GM12878 (cell line): ENCODE measurements around the gene C16orf90. TPM values are rescaled to one million over a fixed set of nuclear protein-coding genes. Genes with fewer than 3 reads are reported as not detected.

Source experiments
- ATAC-seq: fragments of 200-7000 bp; cut with Tn5 transposase; 3 replicates; pipeline ENCODE4 v1.9.1; 2020; ENCODE audit warnings: mild to moderate bottlenecking, moderate library complexity
- BruUV-seq: library from RNA; stranded (reverse); fragments of 400-500 nt; replicated peaks from 2 replicates; lab custom pipeline; 2021; lab: Mats Ljungman, UMichigan
- CTCF ChIA-PET: fragments of 300-600 bp; sonication (Branson Sonifier 250); formaldehyde crosslinking; extraction: SDS; loops from one replicate; lab custom pipeline; 2021; ENCODE audit warnings: inconsistent platforms; lab: Yijun Ruan, JAX
- POLR2A ChIA-PET: fragments of 350-600 bp; formaldehyde crosslinking; extraction: SDS; loops from one replicate; lab custom pipeline; 2021; ENCODE audit warnings: inconsistent platforms; lab: Charles Lee
- RAD21 ChIA-PET: fragments of 300-600 bp; sonication (Branson Sonifier 250); formaldehyde crosslinking; loops from one replicate; lab custom pipeline; 2023; ENCODE audit warnings: antibody characterized with exemption; ENCODE audit not compliant: unreplicated experiment; lab: Charles Lee
- SMC1A ChIA-PET: fragments of 300-600 bp; sonication (Branson Sonifier 250); formaldehyde crosslinking; loops from one replicate; lab custom pipeline; 2023; ENCODE audit not compliant: unreplicated experiment, uncharacterized antibody; lab: Charles Lee
- DNase-seq: peaks from one replicate; pipeline ENCODE4 v3.0.0-alpha.2; 2011; ENCODE audit warnings: low read depth, low spot score
- FAIRE-seq: peaks from 3 replicates; lab custom pipeline; 2011; peaks lifted over from hg19 to GRCh38; lab: Jason Lieb, UNC
- H2AFZ ChIP-seq: 2 replicates; pipeline ENCODE4 v1.6.0; 2011; ENCODE audit warnings: low read depth, low read length, control low read depth; ENCODE audit not compliant: control insufficient read depth
- H3K27ac ChIP-seq: 2 replicates; pipeline ENCODE4 v1.5.1; 2011; ENCODE audit warnings: control low read depth; ENCODE audit not compliant: control insufficient read depth, insufficient read depth
- H3K27me3 ChIP-seq, 2 experiments: replicated peaks in 1 of 2; 2 replicates each; pipeline versions ENCODE4 v1.6.0 to v1.6.1; 2011; ENCODE audit warnings: low read length in 1 of 2; ENCODE audit not compliant: control insufficient read depth in 2 of 2, insufficient read depth in 2 of 2
- H3K36me3 ChIP-seq, 2 experiments: 2 replicates each; pipeline ENCODE4 v1.5.1; 2011; ENCODE audit warnings: low read length in 1 of 2; ENCODE audit not compliant: control insufficient read depth in 2 of 2, insufficient read depth in 2 of 2
- H3K4me1 ChIP-seq: 2 replicates; pipeline ENCODE4 v1.6.1; 2011; ENCODE audit warnings: mild to moderate bottlenecking, low read length, moderate library complexity, mixed read lengths; ENCODE audit not compliant: control insufficient read depth, insufficient read depth
- H3K4me2 ChIP-seq: 2 replicates; pipeline ENCODE4 v1.6.0; 2011; ENCODE audit warnings: control low read depth; ENCODE audit not compliant: control insufficient read depth, insufficient read depth
- H3K4me3 ChIP-seq: fragments of 200-600 bp; sonication (generic); 2 replicates; pipeline ENCODE4 v1.5.1; 2016
- H3K79me2 ChIP-seq: 2 replicates; pipeline ENCODE4 v1.6.0; 2011; ENCODE audit warnings: low read length; ENCODE audit not compliant: control insufficient read depth, insufficient read depth
- H3K9ac ChIP-seq: 2 replicates; pipeline ENCODE4 v1.8.0; 2011; ENCODE audit warnings: low read length, control low read depth, mixed read lengths; ENCODE audit not compliant: control insufficient read depth, insufficient read depth
- H3K9me3 ChIP-seq: replicated peaks from 3 replicates; pipeline ENCODE4 v1.5.1; 2011; ENCODE audit warnings: mild to moderate bottlenecking, low read length; ENCODE audit not compliant: control insufficient read depth, insufficient read depth
- H4K20me1 ChIP-seq: 2 replicates; pipeline ENCODE4 v1.6.0; 2011; ENCODE audit not compliant: control insufficient read depth, insufficient read depth
- EP300 ChIP-seq, 2 experiments: fragments of 150-350 bp in 1 of 2; IDR thresholded peaks; 2 replicates each; pipeline ENCODE4 v1.6.1; 2011 to 2012; ENCODE audit warnings: low read depth in 2 of 2, low read length in 2 of 2, borderline replicate concordance in 1 of 2, improper control_type of control experiment in 1 of 2, inconsistent platforms in 1 of 2; ENCODE audit not compliant: control insufficient read depth in 1 of 2
- GABPA ChIP-seq: IDR thresholded peaks from 2 replicates; pipeline ENCODE4 v1.6.1; 2014; ENCODE audit warnings: antibody characterized with exemption, low read depth, mild to moderate bottlenecking, inconsistent platforms
- HCFC1 ChIP-seq: fragments of 150-350 bp; IDR thresholded peaks from 2 replicates; pipeline ENCODE4 v1.6.1; 2014; ENCODE audit warnings: low read length
- RUNX3 ChIP-seq: IDR thresholded peaks from 2 replicates; pipeline ENCODE4 v1.6.1; 2012; ENCODE audit warnings: low read length, inconsistent platforms
- SREBF1 ChIP-seq: IDR thresholded peaks from 2 replicates; pipeline ENCODE4 v1.6.1; 2012; ENCODE audit warnings: mild to moderate bottlenecking, low read length
- TARDBP ChIP-seq: IDR thresholded peaks from 2 replicates; pipeline ENCODE4 v1.6.1; 2016; ENCODE audit warnings: borderline replicate concordance
- WGBS: methylation state at CpG from one replicate; pipeline ENCODE4 v1.1.6; 2016; ENCODE audit warnings: low lambda C conversion rate; ENCODE audit not compliant: insufficient replicate concordance, insufficient coverage; ENCODE audit errors: missing lambda C conversion rate; 5-methylcytosine and 5-hydroxymethylcytosine counted together
- in situ Hi-C: fragments of 300-500 bp; cut with MboI; formaldehyde crosslinking; loops from 9 replicates; pipeline ENCODE4 v1.14.3; 2018; ENCODE audit warnings: mixed read lengths
- intact Hi-C: fragments of 100-400 bp; cut with micrococcal nuclease; formaldehyde crosslinking; loops from one replicate; pipeline ENCODE4 v1.14.2; 2022; ENCODE audit not compliant: unreplicated experiment
- polyA plus RNA-seq, 11 experiments: library from polyadenylated mRNA; depleted of rRNA in 4 of 11; unstranded in 6 of 11; stranded (reverse) in 5 of 11; fragments of >200 nt; fragmentation: Nextera tagmentation in 4 of 11; fragmentation: Illumina TruSeq in 1 of 11; extraction: Ambion mirVana in 4 of 11; extraction: Trizol in 1 of 11; gene quantifications; 1 replicate in 1 of 11; 2 replicates in 10 of 11; pipeline versions ENCODE4 v1.2.1 to v1.2.3, GENCODE V29; 2011 to 2016; ENCODE audit warnings: inconsistent platforms in 2 of 11, missing spikeins in 2 of 11, low read depth in 1 of 11
- total RNA-seq, 4 experiments: library from RNA; depleted of rRNA in 3 of 4; stranded (reverse); fragments of >200 nt in 3 of 4; fragmentation: Illumina TruSeq in 1 of 4; extraction: Trizol in 1 of 4; gene quantifications; 2 replicates each; pipeline versions ENCODE4 v1.2.1 to v1.2.3, GENCODE V29; 2013 to 2021
- TF ChIP-seq, protein P1 (sequence below): IDR thresholded peaks from 2 replicates; pipeline ENCODE4 v1.6.1; 2011; ENCODE audit warnings: borderline replicate concordance, low read depth, mild to moderate bottlenecking, moderate library complexity, mixed read lengths, low read length; ENCODE audit not compliant: insufficient read depth; ENCODE audit errors: extremely low read length
- TF ChIP-seq, protein P2 (sequence below): fragments of 150-350 bp; IDR thresholded peaks from 2 replicates; pipeline ENCODE4 v1.6.1; 2016; ENCODE audit warnings: low read depth, low read length
- TF ChIP-seq, protein P3 (sequence below): fragments of 450-650 bp; IDR thresholded peaks from 2 replicates; pipeline ENCODE4 v1.6.1; 2016; ENCODE audit warnings: mild to moderate bottlenecking

C16orf90 gene
- total and polyA plus RNA-seq, 10 of the 15 experiments (the other 5 are each of a cell fraction or from before 2014, with no cell fraction given): not detected

GRCh38 chr16:3536851-3537250 is 41.6 kb upstream of the C16orf90 start:
- TF ChIP-seq, protein P1, sequence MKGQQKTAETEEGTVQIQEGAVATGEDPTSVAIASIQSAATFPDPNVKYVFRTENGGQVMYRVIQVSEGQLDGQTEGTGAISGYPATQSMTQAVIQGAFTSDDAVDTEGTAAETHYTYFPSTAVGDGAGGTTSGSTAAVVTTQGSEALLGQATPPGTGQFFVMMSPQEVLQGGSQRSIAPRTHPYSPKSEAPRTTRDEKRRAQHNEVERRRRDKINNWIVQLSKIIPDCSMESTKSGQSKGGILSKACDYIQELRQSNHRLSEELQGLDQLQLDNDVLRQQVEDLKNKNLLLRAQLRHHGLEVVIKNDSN: no peak
- TF ChIP-seq RUNX3 (no peak), SREBF1 (no peak), EP300 (IDR thresholded peaks at IDR 0.05; ENCODE audit: borderline replicate concordance in 1 of 2, control insufficient read depth in 1 of 2, low read depth in 2 of 2, low read length in 2 of 2) (no peak), GABPA (no peak), HCFC1 (no peak), TARDBP (no peak)
- TF ChIP-seq, protein P2, sequence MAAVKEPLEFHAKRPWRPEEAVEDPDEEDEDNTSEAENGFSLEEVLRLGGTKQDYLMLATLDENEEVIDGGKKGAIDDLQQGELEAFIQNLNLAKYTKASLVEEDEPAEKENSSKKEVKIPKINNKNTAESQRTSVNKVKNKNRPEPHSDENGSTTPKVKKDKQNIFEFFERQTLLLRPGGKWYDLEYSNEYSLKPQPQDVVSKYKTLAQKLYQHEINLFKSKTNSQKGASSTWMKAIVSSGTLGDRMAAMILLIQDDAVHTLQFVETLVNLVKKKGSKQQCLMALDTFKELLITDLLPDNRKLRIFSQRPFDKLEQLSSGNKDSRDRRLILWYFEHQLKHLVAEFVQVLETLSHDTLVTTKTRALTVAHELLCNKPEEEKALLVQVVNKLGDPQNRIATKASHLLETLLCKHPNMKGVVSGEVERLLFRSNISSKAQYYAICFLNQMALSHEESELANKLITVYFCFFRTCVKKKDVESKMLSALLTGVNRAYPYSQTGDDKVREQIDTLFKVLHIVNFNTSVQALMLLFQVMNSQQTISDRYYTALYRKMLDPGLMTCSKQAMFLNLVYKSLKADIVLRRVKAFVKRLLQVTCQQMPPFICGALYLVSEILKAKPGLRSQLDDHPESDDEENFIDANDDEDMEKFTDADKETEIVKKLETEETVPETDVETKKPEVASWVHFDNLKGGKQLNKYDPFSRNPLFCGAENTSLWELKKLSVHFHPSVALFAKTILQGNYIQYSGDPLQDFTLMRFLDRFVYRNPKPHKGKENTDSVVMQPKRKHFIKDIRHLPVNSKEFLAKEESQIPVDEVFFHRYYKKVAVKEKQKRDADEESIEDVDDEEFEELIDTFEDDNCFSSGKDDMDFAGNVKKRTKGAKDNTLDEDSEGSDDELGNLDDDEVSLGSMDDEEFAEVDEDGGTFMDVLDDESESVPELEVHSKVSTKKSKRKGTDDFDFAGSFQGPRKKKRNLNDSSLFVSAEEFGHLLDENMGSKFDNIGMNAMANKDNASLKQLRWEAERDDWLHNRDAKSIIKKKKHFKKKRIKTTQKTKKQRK: no peak
- TF ChIP-seq, protein P3, sequence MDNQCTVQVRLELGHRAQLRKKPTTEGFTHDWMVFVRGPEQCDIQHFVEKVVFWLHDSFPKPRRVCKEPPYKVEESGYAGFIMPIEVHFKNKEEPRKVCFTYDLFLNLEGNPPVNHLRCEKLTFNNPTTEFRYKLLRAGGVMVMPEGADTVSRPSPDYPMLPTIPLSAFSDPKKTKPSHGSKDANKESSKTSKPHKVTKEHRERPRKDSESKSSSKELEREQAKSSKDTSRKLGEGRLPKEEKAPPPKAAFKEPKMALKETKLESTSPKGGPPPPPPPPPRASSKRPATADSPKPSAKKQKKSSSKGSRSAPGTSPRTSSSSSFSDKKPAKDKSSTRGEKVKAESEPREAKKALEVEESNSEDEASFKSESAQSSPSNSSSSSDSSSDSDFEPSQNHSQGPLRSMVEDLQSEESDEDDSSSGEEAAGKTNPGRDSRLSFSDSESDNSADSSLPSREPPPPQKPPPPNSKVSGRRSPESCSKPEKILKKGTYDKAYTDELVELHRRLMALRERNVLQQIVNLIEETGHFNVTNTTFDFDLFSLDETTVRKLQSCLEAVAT: no peak
- TF ChIP-seq, all 136 proteins: peak for 0
- no TSS peak for BruUV-seq
- Histone ChIP-seq H3K4me2 (no peak overlapping the region), H2AFZ (no peak overlapping the region), H3K4me1 (no peaks in the 10 kb centered on the region), H3K9me3 (no peaks in the 10 kb centered on the region), H4K20me1 (no peaks in the 10 kb centered on the region), H3K36me3 (peaks cover 0 to 4% of the 10 kb centered on the region in 2 experiments; a peak in 1 of 4 replicates), H3K79me2 (no peaks in the 10 kb centered on the region), H3K9ac (no peak overlapping the region), H3K4me3 (no peak overlapping the region), H3K27ac (no peak overlapping the region), H3K27me3 (no peaks in the 10 kb centered on the region)
- no peak for FAIRE-seq
- intact Hi-C loops: no loop called here
- RAD21 ChIA-PET: no interaction called here
- no peak for ATAC-seq
- DNase-seq: no peak
- POLR2A ChIA-PET: interaction anchor here (1.0 kb wide), 1 partner anchor 10 kb away, joined by 3 read pairs; no protein-coding TSS in a partner anchor
- 94% methylated on average over 4 of the region's 4 CpGs for WGBS
- SMC1A ChIA-PET: no interaction called here
- CTCF ChIA-PET: interaction anchor here (0.7 to 1.0 kb wide), 2 partner anchors 10 kb away, joined by 3 to 5 read pairs; no protein-coding TSS in a partner anchor
- in situ Hi-C loops: no loop called here
